Measurements from ENCODE around the gene SFXN5. TPM values are rescaled to one million over a fixed set of nuclear protein-coding genes. Genes with fewer than 3 reads are reported as not detected.
A peak's percentile ranks its signal among the peaks of the same experiment; 100 is the strongest.

The SFXN5 gene
- total and polyA plus RNA-seq, 2 of the 8 experiments (the other 6 are each of a cell fraction or from before 2014, with no cell fraction given): 29.3 to 33.1 TPM

DNA sequence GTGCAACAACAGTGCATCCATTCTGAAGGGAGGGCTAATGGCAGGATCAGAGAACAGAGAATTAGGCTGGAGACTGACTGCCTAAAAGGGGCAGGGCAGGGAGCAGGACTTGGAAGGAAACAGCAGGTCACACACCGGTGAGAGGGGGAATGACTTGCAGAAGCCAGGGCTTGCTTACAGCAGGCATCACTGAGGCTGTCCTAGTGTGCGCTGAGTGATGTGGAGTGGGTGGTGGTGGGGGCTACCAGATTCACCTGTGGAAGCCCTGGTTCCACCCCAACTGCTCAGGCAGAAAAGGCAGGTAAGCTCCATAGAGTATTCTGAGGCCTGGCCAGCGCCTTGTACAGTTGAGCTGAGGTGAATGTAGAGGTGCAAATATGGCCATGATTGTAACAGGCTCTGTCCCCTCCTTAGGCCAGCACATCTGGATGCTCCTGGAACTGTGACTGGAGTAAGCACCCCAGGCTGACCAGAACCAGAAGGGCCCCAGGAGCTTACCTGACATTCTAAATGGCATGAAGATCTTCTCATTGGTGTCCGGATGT lies 49.4 kb downstream of the SFXN5 start:
- no peak for FAIRE-seq

More for the DNA sequence above, 49.4 kb downstream of the SFXN5 start:
- H3K23me2 ChIP-seq (ENCODE audit: low read depth, low read length): no peaks in the 10 kb centered on the region
- no peak overlapping the region for H3K4ac ChIP-seq (replicated peaks; ENCODE audit: insufficient read length, low read depth, low read length)
- no peak overlapping the region for H2BK15ac ChIP-seq (ENCODE audit: low read length)
- H3K14ac ChIP-seq (ENCODE audit: insufficient read length): no peak overlapping the region
- H4K20me1 ChIP-seq (replicated peaks in 1 of 2; ENCODE audit: control insufficient read depth in 1 of 2, insufficient read depth in 2 of 2, low read length in 2 of 2): peaks cover 0 to 3% of the 10 kb centered on the region in 2 experiments
- no peaks in the 10 kb centered on the region for H3K9me3 ChIP-seq (ENCODE audit: insufficient read depth in 2 of 2, low read depth in 1 of 2, low read length in 1 of 2)
- POLR2A ChIA-PET (ENCODE audit: partially characterized antibody): no interaction called here
- no peaks in the 10 kb centered on the region for H3K79me2 ChIP-seq (ENCODE audit: control insufficient read depth in 1 of 2, insufficient read depth in 2 of 2, low read length in 2 of 2)
- H3K9ac ChIP-seq (replicated peaks in 1 of 4; ENCODE audit: extremely low read depth in 1 of 4, low read depth in 3 of 4, low read length in 3 of 4): no peak overlapping the region
- 94% methylated on average over 4 of the region's 4 CpGs; no CpG with 5 or more reads in 1 of the 2 experiments for WGBS, 2 experiments (ENCODE audit: extremely low coverage in 1 of 2, insufficient coverage in 1 of 2, insufficient read length in 1 of 2, insufficient replicate concordance in 2 of 2, low coverage in 1 of 2, low lambda C conversion rate in 2 of 2, missing lambda C conversion rate in 1 of 2)
- no peak overlapping the region for H4K91ac ChIP-seq (replicated peaks; ENCODE audit: insufficient read length, low read length)
- TF ChIP-seq RBBP5 (IDR thresholded peaks at IDR 0.05; ENCODE audit: borderline replicate concordance, low read depth, low read length) (no peak), RXRA (IDR thresholded peaks at IDR 0.05; ENCODE audit: insufficient read depth, low read depth, low read length) (no peak), SIRT6 (IDR thresholded peaks at IDR 0.05; ENCODE audit: low read length) (no peak), TCF12 (IDR thresholded peaks at IDR 0.05; ENCODE audit: low read depth, low read length) (no peak), SP4 (IDR thresholded peaks at IDR 0.05; ENCODE audit: low read length) (no peak), ZNF274 (IDR thresholded peaks at IDR 0.05; ENCODE audit: borderline replicate concordance, extremely low read depth, low read length) (no peak), NRF1 (IDR thresholded peaks at IDR 0.05; ENCODE audit: low read depth, low read length) (no peak)
- TF ChIP-seq, protein P1, sequence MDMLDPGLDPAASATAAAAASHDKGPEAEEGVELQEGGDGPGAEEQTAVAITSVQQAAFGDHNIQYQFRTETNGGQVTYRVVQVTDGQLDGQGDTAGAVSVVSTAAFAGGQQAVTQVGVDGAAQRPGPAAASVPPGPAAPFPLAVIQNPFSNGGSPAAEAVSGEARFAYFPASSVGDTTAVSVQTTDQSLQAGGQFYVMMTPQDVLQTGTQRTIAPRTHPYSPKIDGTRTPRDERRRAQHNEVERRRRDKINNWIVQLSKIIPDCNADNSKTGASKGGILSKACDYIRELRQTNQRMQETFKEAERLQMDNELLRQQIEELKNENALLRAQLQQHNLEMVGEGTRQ (IDR thresholded peaks at IDR 0.05; ENCODE audit: low read length): no peak
- TF ChIP-seq, protein P2, sequence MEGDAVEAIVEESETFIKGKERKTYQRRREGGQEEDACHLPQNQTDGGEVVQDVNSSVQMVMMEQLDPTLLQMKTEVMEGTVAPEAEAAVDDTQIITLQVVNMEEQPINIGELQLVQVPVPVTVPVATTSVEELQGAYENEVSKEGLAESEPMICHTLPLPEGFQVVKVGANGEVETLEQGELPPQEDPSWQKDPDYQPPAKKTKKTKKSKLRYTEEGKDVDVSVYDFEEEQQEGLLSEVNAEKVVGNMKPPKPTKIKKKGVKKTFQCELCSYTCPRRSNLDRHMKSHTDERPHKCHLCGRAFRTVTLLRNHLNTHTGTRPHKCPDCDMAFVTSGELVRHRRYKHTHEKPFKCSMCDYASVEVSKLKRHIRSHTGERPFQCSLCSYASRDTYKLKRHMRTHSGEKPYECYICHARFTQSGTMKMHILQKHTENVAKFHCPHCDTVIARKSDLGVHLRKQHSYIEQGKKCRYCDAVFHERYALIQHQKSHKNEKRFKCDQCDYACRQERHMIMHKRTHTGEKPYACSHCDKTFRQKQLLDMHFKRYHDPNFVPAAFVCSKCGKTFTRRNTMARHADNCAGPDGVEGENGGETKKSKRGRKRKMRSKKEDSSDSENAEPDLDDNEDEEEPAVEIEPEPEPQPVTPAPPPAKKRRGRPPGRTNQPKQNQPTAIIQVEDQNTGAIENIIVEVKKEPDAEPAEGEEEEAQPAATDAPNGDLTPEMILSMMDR (IDR thresholded peaks at IDR 0.05; ENCODE audit: control extremely low read depth in 1 of 3, insufficient read depth in 1 of 3, low read depth in 1 of 3, low read length in 3 of 3): no peak
- H2AK5ac ChIP-seq (ENCODE audit: low read depth, low read length): 0 out of 2 replicates have a peak overlapping the region, but pooled peaks have one; percentile 13
- no peak overlapping the region for H3K56ac ChIP-seq (replicated peaks; ENCODE audit: insufficient read length, low read depth, low read length)
- H3K36me3 ChIP-seq (ENCODE audit: control insufficient read depth in 2 of 4, insufficient read depth in 4 of 4, low read length in 3 of 4): no peaks in the 10 kb centered on the region
- H4K5ac ChIP-seq (ENCODE audit: insufficient read length, low read depth, low read length): no peak overlapping the region
- H3K79me1 ChIP-seq (ENCODE audit: low read depth, low read length): no peaks in the 10 kb centered on the region
- H3K18ac ChIP-seq (ENCODE audit: extremely low read depth, low read length): no peak overlapping the region
- no peak overlapping the region for H2BK120ac ChIP-seq (replicated peaks; ENCODE audit: low read depth, low read length)
- CTCF ChIA-PET (ENCODE audit: partially characterized antibody): interaction anchor here (0.6 to 1.8 kb wide), 5 partner anchors 13 to 63 kb away, joined by 3 to 4 read pairs (median 3); no protein-coding TSS in a partner anchor
- no peaks in the 10 kb centered on the region for H3K27me3 ChIP-seq (replicated peaks in 1 of 4; ENCODE audit: control insufficient read depth in 3 of 4, extremely low read depth in 1 of 4, insufficient read depth in 3 of 4, low read length in 3 of 4)
- no peak overlapping the region for H3K23ac ChIP-seq (ENCODE audit: insufficient read length)
- no peak overlapping the region; the same call in 1 of the 2 replicates for H2BK5ac ChIP-seq (ENCODE audit: low read depth, low read length)
- no peak overlapping the region for H2AFZ ChIP-seq (ENCODE audit: low read length)
- H3K4me1 ChIP-seq (replicated peaks in 1 of 4; ENCODE audit: control insufficient read depth in 3 of 4, insufficient read depth in 4 of 4, low read length in 3 of 4): no peaks in the 10 kb centered on the region; a peak in 1 of 7 replicates
- no peak overlapping the region for H2BK12ac ChIP-seq (ENCODE audit: low read depth, low read length)
- no peak for DNase-seq (ENCODE audit: low read depth in 1 of 2, low spot score in 2 of 2)
- H3K27ac ChIP-seq (ENCODE audit: low read depth, low read length): no peak overlapping the region
- no peak overlapping the region for H3K4me3 ChIP-seq (ENCODE audit: extremely low read depth in 1 of 4, insufficient read depth in 2 of 4, low read depth in 3 of 4, low read length in 4 of 4)
- H4K8ac ChIP-seq (ENCODE audit: extremely low read depth, insufficient read depth, low read length): no peak overlapping the region
- no peak overlapping the region for H3K4me2 ChIP-seq (ENCODE audit: insufficient read depth in 1 of 2, low read depth in 2 of 2, low read length in 2 of 2)
- H2BK20ac ChIP-seq (ENCODE audit: low read length): no peak overlapping the region
